SU-DHL-6 (cell line): ENCODE data around the gene BET1L.

Source experiments
- EZH2phosphoT487 ChIP-seq: fragments of 200-600 bp; sonication (generic), shearing (Covaris generic); conservative IDR thresholded peaks from 2 replicates; pipeline ENCODE4 v1.6.1; 2018; ENCODE audit warnings: mild to moderate bottlenecking, antibody characterized with exemption, low read length, moderate library complexity, mixed read lengths
- TF ChIP-seq, protein P1 (sequence below): fragments of 200-600 bp; sonication (generic); IDR thresholded peaks from one replicate; pipeline ENCODE4 v1.5.1; 2017; ENCODE audit warnings: antibody characterized with exemption, mild to moderate bottlenecking, low read length, moderate library complexity; ENCODE audit not compliant: insufficient read depth, poor library complexity, severe bottlenecking

DNA sequence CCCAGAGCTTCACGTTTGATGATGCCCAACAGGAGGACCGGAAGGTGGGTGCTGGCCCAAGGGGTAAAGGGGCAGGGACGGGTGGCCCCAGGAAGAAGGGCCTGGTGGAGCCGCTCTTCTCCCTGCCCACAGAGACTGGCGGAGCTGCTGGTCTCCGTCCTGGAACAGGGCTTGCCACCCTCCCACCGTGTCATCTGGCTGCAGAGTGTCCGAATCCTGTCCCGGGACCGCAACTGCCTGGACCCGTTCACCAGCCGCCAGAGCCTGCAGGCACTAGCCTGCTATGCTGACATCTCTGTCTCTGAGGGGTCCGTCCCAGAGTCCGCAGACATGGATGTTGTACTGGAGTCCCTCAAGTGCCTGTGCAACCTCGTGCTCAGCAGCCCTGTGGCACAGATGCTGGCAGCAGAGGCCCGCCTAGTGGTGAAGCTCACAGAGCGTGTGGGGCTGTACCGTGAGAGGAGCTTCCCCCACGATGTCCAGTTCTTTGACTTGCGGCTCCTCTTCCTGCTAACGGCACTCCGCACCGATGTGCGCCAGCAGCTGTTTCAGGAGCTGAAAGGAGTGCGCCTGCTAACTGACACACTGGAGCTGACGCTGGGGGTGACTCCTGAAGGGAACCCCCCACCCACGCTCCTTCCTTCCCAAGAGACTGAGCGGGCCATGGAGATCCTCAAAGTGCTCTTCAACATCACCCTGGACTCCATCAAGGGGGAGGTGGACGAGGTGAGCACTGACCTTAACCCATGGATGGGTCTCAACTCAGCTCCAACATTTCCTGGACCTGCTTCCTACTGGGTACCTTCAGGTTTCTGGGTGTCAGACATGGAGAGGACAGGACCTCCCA, 2.3 kb upstream of the BET1L start:
- TF ChIP-seq, protein P1, sequence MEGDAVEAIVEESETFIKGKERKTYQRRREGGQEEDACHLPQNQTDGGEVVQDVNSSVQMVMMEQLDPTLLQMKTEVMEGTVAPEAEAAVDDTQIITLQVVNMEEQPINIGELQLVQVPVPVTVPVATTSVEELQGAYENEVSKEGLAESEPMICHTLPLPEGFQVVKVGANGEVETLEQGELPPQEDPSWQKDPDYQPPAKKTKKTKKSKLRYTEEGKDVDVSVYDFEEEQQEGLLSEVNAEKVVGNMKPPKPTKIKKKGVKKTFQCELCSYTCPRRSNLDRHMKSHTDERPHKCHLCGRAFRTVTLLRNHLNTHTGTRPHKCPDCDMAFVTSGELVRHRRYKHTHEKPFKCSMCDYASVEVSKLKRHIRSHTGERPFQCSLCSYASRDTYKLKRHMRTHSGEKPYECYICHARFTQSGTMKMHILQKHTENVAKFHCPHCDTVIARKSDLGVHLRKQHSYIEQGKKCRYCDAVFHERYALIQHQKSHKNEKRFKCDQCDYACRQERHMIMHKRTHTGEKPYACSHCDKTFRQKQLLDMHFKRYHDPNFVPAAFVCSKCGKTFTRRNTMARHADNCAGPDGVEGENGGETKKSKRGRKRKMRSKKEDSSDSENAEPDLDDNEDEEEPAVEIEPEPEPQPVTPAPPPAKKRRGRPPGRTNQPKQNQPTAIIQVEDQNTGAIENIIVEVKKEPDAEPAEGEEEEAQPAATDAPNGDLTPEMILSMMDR, result no peak
- TF ChIP-seq EZH2phosphoT487, result no peak
